ENCODE measurements around the gene HSPA5. TPM values are rescaled to one million over a fixed set of nuclear protein-coding genes. Genes with fewer than 3 reads are reported as not detected.
"Not testable (repeated sequence)": the region's sequence is repeated elsewhere in the genome, so short reads cannot be mapped to it uniquely, and the experiment has no call there.

Gene HSPA5
- total and polyA plus RNA-seq, 10 of the 15 experiments (the other 5 are each of a cell fraction or from before 2014, with no cell fraction given): 39.8 to 517 (median 105) TPM

DNA sequence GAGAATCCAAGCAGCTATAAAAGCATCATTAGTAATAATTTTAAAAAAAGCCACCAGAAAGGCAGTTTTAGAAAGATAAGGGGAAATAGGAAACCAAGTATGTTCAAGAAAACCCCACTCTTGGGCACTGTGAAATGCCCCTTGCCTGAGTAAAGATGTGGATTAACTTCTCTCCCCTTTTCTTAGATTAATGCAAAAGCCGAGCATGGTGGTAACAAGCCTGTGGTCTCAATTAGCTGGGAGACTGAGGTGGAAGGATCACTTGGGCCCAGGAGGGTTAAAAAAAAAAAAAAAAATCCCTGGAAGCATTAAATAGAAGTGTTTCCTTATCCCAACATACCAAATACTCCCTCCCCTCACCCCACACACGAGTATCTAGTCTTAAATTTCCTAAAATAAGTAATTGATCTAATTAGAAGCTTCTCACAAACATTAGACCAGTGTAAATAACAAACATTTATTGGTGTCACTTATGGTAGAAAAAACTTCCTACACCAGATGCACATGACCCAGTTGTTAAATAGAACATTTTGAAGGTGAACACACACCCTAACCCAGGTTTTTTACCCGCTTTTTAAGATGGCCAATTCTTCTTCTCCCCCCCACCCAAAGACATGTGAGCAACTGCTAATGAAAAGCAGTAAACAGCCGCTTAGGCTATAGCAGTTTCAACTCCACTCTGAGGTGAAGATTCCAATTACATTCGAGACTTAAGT lies 5.2 kb downstream of the HSPA5 start (continued):
- no peak for TF ChIP-seq CEBPB (IDR thresholded peaks at IDR 0.05; ENCODE audit: borderline replicate concordance in 1 of 2, low read depth in 2 of 2, low read length in 2 of 2)
- TF ChIP-seq, protein P1, sequence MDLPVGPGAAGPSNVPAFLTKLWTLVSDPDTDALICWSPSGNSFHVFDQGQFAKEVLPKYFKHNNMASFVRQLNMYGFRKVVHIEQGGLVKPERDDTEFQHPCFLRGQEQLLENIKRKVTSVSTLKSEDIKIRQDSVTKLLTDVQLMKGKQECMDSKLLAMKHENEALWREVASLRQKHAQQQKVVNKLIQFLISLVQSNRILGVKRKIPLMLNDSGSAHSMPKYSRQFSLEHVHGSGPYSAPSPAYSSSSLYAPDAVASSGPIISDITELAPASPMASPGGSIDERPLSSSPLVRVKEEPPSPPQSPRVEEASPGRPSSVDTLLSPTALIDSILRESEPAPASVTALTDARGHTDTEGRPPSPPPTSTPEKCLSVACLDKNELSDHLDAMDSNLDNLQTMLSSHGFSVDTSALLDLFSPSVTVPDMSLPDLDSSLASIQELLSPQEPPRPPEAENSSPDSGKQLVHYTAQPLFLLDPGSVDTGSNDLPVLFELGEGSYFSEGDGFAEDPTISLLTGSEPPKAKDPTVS (IDR thresholded peaks at IDR 0.05; ENCODE audit: low read depth, low read length): no peak

DNA sequence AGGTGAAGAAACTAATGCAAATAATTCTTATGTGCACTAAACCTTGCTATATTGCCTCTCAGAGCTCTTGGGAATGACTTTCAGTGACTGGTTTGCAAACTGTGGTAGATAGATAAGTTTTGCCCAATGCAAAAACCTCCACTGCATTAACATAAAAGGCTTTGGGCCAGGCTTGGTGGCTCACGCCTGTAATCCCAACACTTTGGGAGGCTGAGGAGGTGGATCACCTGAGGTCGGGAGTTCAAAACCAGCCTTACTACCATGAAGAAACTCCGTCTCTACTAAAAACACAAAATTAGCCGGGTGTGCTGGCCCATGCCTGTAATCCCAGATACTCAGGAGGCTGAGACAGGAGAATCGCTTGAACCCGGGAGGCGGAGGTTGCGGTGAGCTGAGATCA lies 7.0 kb downstream of the HSPA5 start:
- H3K9ac ChIP-seq (ENCODE audit: control insufficient read depth, insufficient read depth, low read length); in situ Hi-C loops (cut with MboI); H3K4me3 ChIP-seq; intact Hi-C loops (cut with micrococcal nuclease; ENCODE audit: unreplicated experiment); DNase-seq (ENCODE audit: low read depth, low spot score); H4K20me1 ChIP-seq (ENCODE audit: control insufficient read depth, insufficient read depth); POLR2A ChIA-PET; RAD21 ChIA-PET (ENCODE audit: unreplicated experiment); H3K27ac ChIP-seq (ENCODE audit: control insufficient read depth, insufficient read depth); H3K4me2 ChIP-seq (ENCODE audit: control insufficient read depth, insufficient read depth); ATAC-seq; H3K9me3 ChIP-seq (replicated peaks; ENCODE audit: control insufficient read depth, insufficient read depth, low read length); FAIRE-seq; H2AFZ ChIP-seq (ENCODE audit: control insufficient read depth, low read depth, low read length); H3K27me3 ChIP-seq (replicated peaks in 1 of 2; ENCODE audit: control insufficient read depth in 2 of 2, insufficient read depth in 2 of 2, low read length in 1 of 2); H3K4me1 ChIP-seq (ENCODE audit: control insufficient read depth, insufficient read depth, low read length); BruUV-seq (replicated peaks): not testable (repeated sequence)
- ChIA-PET SMC1A (ENCODE audit: uncharacterized antibody, unreplicated experiment) (interaction anchor here (0.8 to 1.0 kb wide), 2 partner anchors 32 to 49 kb away, joined by 3 read pairs; no protein-coding TSS in a partner anchor), CTCF (interaction anchor here (0.7 kb wide), 1 partner anchor 41 kb away, joined by 4 read pairs; no protein-coding TSS in a partner anchor)
- WGBS (ENCODE audit: insufficient coverage, insufficient replicate concordance, low lambda C conversion rate, missing lambda C conversion rate): 95% methylated on average over 8 of the region's 8 CpGs
- peaks cover 11 to 34% of the 10 kb centered on the region in 2 experiments for H3K36me3 ChIP-seq (ENCODE audit: control insufficient read depth in 2 of 2, insufficient read depth in 2 of 2, low read length in 1 of 2)
- H3K79me2 ChIP-seq (ENCODE audit: control insufficient read depth, insufficient read depth, low read length): peaks cover 36% of the 10 kb centered on the region
